ENCODE measurements around the gene SPATA20.

SPATA20 gene

GRCh38 chr17:50547035-50547735, at the start of gene SPATA20:
SPATA20 (plus strand) TSS chr17:50547174; CDS start chr17:50547209, 35 bp downstream.
- TF ChIP-seq ZFX (IDR thresholded peaks at IDR 0.05; ENCODE audit: borderline replicate concordance) (no peak), CTCF (IDR thresholded peaks at IDR 0.05) (peak; percentile 98)
- peak within 1 kb of the TSS; percentile 85 for H3K27ac ChIP-seq

- no peak overlapping the region for H3K27ac ChIP-seq
- TF ChIP-seq CTCF (IDR thresholded peaks at IDR 0.05) (no peak), ZFX (IDR thresholded peaks at IDR 0.05; ENCODE audit: borderline replicate concordance) (no peak)
Measured at GRCh38 chr17:50498021-50498874, 48.7 kb upstream of the SPATA20 start.

GRCh38 chr17:50499270-50499669, 47.7 kb upstream of the SPATA20 start:
- H3K27ac ChIP-seq = no peak overlapping the region
- no peak for TF ChIP-seq ZFX (IDR thresholded peaks at IDR 0.05; ENCODE audit: borderline replicate concordance)
- no peak for TF ChIP-seq CTCF (IDR thresholded peaks at IDR 0.05)

- no peak for TF ChIP-seq CTCF (IDR thresholded peaks at IDR 0.05)
- TF ChIP-seq ZFX (IDR thresholded peaks at IDR 0.05; ENCODE audit: borderline replicate concordance) = no peak
- no peak overlapping the region for H3K27ac ChIP-seq
Measured at GRCh38 chr17:50499721-50500120, 47.3 kb upstream of the SPATA20 start.

GRCh38 chr17:50501054-50501453, 45.9 kb upstream of the SPATA20 start:
- TF ChIP-seq ZFX (IDR thresholded peaks at IDR 0.05; ENCODE audit: borderline replicate concordance) (no peak), CTCF (IDR thresholded peaks at IDR 0.05) (peak; percentile 67)
- H3K27ac ChIP-seq = no peak overlapping the region

GRCh38 chr17:50502301-50502990, 44.5 kb upstream of the SPATA20 start:
- no peak overlapping the region for H3K27ac ChIP-seq
- no peak for TF ChIP-seq ZFX (IDR thresholded peaks at IDR 0.05; ENCODE audit: borderline replicate concordance)
- TF ChIP-seq CTCF (IDR thresholded peaks at IDR 0.05) = no peak
